Psoas muscle (tissue), 8 donors: ENCODE data around the gene ARMC7. TPM values are rescaled to one million over a fixed set of nuclear protein-coding genes. Genes with fewer than 3 reads are reported as not detected.

Experiments
- ATAC-seq, 4 donors: fragments of 200-7000 bp; cut with Tn5 transposase; one replicate each; pipeline ENCODE4 v1.9.1; 2020; ENCODE audit warnings: moderate library complexity in 3 of 4, mild to moderate bottlenecking in 2 of 4
- DNase-seq, 2 donors: peaks; one replicate each; pipeline ENCODE4 v3.0.0-alpha.2; 2020
- H3K27ac ChIP-seq: fragments of 200-600 bp; one replicate; pipeline ENCODE4 v1.8.0; 2022
- H3K27me3 ChIP-seq, 3 donors: fragments of 200-600 bp in 1 of 3; one replicate each; pipeline versions ENCODE4 v1.6.1 to v1.8.0; 2013 to 2022; ENCODE audit warnings: low read length in 2 of 3, mild to moderate bottlenecking in 2 of 3, moderate library complexity in 1 of 3; ENCODE audit not compliant: insufficient read depth in 3 of 3
- H3K36me3 ChIP-seq, 2 donors: fragments of 200-600 bp in 1 of 2; one replicate each; pipeline versions ENCODE4 v1.6.1 to v1.8.0; 2013 to 2022; ENCODE audit warnings: low read depth in 1 of 2, mild to moderate bottlenecking in 1 of 2, moderate library complexity in 1 of 2; ENCODE audit not compliant: insufficient read depth in 1 of 2
- H3K4me1 ChIP-seq: fragments of 200-600 bp; one replicate; pipeline ENCODE4 v1.8.0; 2022
- H3K4me3 ChIP-seq: fragments of 200-600 bp; one replicate; pipeline ENCODE4 v1.8.0; 2022; ENCODE audit warnings: mild to moderate bottlenecking
- H3K9me3 ChIP-seq: fragments of 200-600 bp; one replicate; pipeline ENCODE4 v1.8.0; 2022
- WGBS, 3 donors: extraction: QIAGEN DNeasy Blood & Tissue Kit; methylation state at CpG; one replicate each; pipeline versions ENCODE4 v1.1.6 to v1.1.7; 2013; 5-methylcytosine and 5-hydroxymethylcytosine counted together
- intact Hi-C, 2 donors: fragments of 100-400 bp; cut with DNase I; formaldehyde crosslinking; loops; one replicate each; pipeline versions ENCODE4 v1.11.0 to v1.14.2; 2022
- polyA plus RNA-seq, 3 donors: library from polyadenylated mRNA; stranded (reverse); fragments of 200-250 nt; gene quantifications; one replicate each; pipeline ENCODE4 v1.2.3, GENCODE V29; 2013
- total RNA-seq, 4 donors: library from RNA; stranded (reverse); fragmentation: NEBNext Ultra II Directional in 2 of 4; extraction: Animal tissue kit (Norgen Biotek cat#: 25700) in 2 of 4; gene quantifications; one replicate each; pipeline versions ENCODE4 v1.2.1 to v1.2.4, GENCODE V29; 2021 to 2023
- TF ChIP-seq, protein P1 (sequence below): fragments of 200-600 bp; IDR thresholded peaks from one replicate; pipeline ENCODE4 v1.8.0; 2022; ENCODE audit warnings: antibody characterized with exemption
- donor health status: healthy with polysubstance abuse.
- donor health status: DM: no; HTN: no; CAD: no; lungs with moderate emphysema.
- donor health status: Bipolar disorder and iron deficiency.
- donor health status: healthy.
- donor health status: DM: yes; HTN: yes; CAD: no.
- donor health status: DM: no; HTN: no; CAD: no.
- donor health status: DM: no; HTN: no; CAD: no.
- donor health status: DM: yes; HTN: yes; CAD: no.

Gene ARMC7
- total and polyA plus RNA-seq, 7 donors: 2.7 to 7.0 (median 3.9) TPM

DNA sequence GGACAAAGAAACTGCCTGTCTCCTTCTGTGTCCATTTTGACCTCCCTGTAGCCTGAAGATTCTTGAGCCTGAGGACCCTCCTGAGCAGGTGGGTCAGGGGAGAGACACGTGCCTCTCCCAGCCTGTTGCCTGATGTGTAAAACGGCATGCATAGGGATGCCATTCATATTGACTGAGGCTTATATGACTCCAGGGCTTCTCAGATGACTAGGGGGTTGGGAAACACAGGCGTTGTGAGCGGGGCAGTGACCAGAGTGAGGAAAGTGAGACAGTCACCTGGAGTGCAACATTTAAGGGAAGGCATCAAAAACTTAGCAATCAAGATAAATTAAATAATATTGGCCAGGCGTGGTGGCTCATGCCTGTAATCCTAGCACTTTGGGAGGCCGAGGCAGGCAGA lies 27.1 kb upstream of the ARMC7 start:
- intact Hi-C loops: no loop called here
- ATAC-seq (no peak), DNase-seq (no peak)
- Histone ChIP-seq H3K4me3 (no peak overlapping the region), H3K4me1 (peaks cover 13% of the 10 kb centered on the region), H3K27ac (no peak overlapping the region), H3K36me3 (no peaks in the 10 kb centered on the region), H3K27me3 (no peaks in the 10 kb centered on the region), H3K9me3 (no peaks in the 10 kb centered on the region)
- TF ChIP-seq, protein P1, sequence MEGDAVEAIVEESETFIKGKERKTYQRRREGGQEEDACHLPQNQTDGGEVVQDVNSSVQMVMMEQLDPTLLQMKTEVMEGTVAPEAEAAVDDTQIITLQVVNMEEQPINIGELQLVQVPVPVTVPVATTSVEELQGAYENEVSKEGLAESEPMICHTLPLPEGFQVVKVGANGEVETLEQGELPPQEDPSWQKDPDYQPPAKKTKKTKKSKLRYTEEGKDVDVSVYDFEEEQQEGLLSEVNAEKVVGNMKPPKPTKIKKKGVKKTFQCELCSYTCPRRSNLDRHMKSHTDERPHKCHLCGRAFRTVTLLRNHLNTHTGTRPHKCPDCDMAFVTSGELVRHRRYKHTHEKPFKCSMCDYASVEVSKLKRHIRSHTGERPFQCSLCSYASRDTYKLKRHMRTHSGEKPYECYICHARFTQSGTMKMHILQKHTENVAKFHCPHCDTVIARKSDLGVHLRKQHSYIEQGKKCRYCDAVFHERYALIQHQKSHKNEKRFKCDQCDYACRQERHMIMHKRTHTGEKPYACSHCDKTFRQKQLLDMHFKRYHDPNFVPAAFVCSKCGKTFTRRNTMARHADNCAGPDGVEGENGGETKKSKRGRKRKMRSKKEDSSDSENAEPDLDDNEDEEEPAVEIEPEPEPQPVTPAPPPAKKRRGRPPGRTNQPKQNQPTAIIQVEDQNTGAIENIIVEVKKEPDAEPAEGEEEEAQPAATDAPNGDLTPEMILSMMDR: no peak
- 67 to 78% (median 74%) methylated on average over 6 of the region's 6 CpGs for WGBS, 3 donors

DNA sequence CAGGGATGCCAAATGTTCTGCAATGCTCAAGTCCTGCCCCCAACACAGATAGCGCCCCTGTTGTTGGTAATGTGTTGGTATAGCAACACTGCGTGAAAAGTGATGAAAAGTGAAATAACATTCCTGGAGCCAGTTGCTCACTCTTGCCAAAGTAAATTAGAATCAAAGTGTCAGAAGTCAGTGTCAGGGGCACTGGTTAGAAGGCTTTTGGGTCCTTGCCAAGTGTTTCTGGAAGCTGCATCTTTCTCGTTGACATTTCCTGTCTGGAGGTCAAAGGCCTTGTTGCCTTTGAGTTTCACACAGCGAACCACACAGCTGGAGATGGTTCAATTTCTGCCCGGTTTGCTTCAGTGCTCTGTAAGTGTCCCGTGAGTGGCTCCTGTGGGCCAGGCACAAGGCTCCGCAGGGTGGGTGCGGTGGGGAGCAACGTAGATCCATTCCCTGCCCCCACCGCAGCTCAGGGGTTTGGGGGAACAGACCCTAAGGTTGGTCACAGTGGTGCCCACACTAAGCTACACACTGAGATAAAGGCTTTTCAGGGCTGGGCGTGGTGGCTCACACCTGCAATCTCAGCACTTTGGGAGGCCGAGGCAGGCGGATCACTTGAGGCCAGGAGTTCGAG lies 25.6 kb upstream of the ARMC7 start:
- Histone ChIP-seq H3K27me3 (no peaks in the 10 kb centered on the region), H3K4me3 (no peak overlapping the region), H3K4me1 (peaks cover 7% of the 10 kb centered on the region), H3K36me3 (no peaks in the 10 kb centered on the region), H3K9me3 (no peaks in the 10 kb centered on the region), H3K27ac (no peak overlapping the region)
- intact Hi-C loops: no loop called here
- DNase-seq: no peak
- no peak for ATAC-seq
- TF ChIP-seq, protein P1: no peak
- 66 to 75% (median 67%) methylated on average over 14 of the region's 14 CpGs for WGBS, 3 donors

DNA sequence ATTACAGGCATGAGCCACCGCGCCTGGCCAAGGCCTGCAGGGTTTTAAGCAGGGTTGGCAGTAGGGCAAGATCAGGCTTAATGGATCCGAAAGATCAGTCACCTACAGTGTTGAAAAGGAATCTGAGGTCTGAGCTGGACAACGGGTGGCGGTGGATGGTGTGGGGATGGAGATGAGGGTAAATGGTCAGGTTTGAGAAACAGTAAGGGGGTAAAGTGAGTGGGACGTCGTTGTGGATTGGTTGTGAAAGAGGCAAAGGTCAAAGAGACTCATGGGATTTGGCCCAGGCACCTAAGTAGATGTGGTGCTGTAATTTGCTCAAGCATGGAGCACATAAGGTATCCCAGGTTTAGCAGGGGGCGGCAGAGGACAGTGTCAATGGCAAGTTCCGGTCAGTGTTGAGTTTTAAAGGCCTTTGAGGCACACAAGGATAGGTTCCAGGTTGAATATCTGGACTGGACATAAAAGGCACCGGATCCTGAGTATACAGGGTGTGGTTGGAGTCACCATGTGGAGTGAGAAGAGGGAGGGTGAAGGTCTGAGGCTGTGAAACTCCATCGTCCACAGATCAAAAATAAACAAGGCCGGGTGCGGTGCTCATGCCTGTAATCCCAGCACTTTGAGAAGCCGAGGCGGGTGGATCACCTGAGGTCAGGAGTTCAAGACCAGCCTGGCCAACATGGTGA lies 23.1 kb upstream of the ARMC7 start:
- peaks cover 19% of the 10 kb centered on the region for H3K4me1 ChIP-seq
- H3K36me3 ChIP-seq: no peaks in the 10 kb centered on the region
- no peaks in the 10 kb centered on the region for H3K27me3 ChIP-seq
- DNase-seq (no peak), ATAC-seq (no peak)
- H3K9me3 ChIP-seq: no peaks in the 10 kb centered on the region
- WGBS, 3 donors: 68 to 82% (median 71%) methylated on average over 15 of the region's 15 CpGs
- TF ChIP-seq, protein P1: no peak
- intact Hi-C loops: no loop called here
- no peak overlapping the region for H3K27ac ChIP-seq
- no peak overlapping the region for H3K4me3 ChIP-seq

DNA sequence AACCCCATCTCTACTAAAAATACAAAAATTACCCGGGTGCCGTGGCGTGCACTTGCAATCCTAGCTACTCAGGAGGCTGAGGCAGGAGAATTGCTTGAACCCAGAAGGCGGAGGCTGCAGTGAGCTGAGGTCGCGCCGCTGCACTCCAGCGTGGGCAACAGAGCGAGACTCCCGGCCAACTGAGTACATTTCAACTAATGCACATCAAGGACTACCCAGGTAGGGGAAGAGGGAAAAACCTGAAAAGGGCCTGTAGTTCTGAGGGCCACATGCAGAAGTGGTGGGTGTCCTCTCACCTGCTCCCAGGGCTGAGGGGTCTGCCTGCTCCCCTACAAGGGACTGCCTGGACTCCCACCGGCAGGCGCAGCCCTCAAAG lies 22.6 kb upstream of the ARMC7 start:
- Histone ChIP-seq H3K27ac (peak overlapping the region; percentile 86), H3K9me3 (no peaks in the 10 kb centered on the region), H3K4me3 (peak overlapping the region; percentile 86), H3K4me1 (peaks cover 20% of the 10 kb centered on the region), H3K36me3 (no peaks in the 10 kb centered on the region), H3K27me3 (no peaks in the 10 kb centered on the region)
- DNase-seq (no peak), ATAC-seq (peak in 1 of 4 donors; percentile 6)
- TF ChIP-seq, protein P1: no peak
- WGBS, 3 donors: 65 to 81% (median 65%) methylated on average over 11 to 12 of the region's 12 CpGs
- intact Hi-C loops: no loop called here
